ENCODE results near the gene MAPKAPK3. TPM values are rescaled to one million over a fixed set of nuclear protein-coding genes. Genes with fewer than 3 reads are reported as not detected.

MAPKAPK3 gene
- total and polyA plus RNA-seq, 2 of the 4 experiments (the other 2 are of a cell fraction), result 38.3 to 57.2 TPM

- Histone ChIP-seq H2BK20ac (ENCODE audit: low read depth, low read length) (no peak overlapping the region), H3K9me1 (ENCODE audit: insufficient read depth, low read length) (peaks cover 11% of the 10 kb centered on the region; the same call in 1 of the 2 replicates), H3K36me3 (ENCODE audit: control insufficient read depth, insufficient read depth, low read length) (peaks cover 58% of the 10 kb centered on the region; the same call in 1 of the 2 replicates), H4K5ac (ENCODE audit: low read depth, low read length) (no peak overlapping the region), H4K20me1 (ENCODE audit: insufficient read depth, low read length) (no peaks in the 10 kb centered on the region), H3K4me3 (ENCODE audit: insufficient read depth, low read depth, low read length) (no peak overlapping the region), H2AK5ac (ENCODE audit: low read depth, low read length) (no peak overlapping the region), H3K4ac (ENCODE audit: low read depth, low read length) (no peak overlapping the region), H3K4me2 (ENCODE audit: low read depth, low read length) (no peak overlapping the region), H3K23ac (ENCODE audit: low read depth, low read length) (no peak overlapping the region), H2AK9ac (replicated peaks; ENCODE audit: low read depth, low read length, poor library complexity) (no peak overlapping the region), H3K9me3 (ENCODE audit: control insufficient read depth, insufficient read depth, low read length) (no peaks in the 10 kb centered on the region), H4K8ac (ENCODE audit: low read depth in 2 of 2, low read length in 2 of 2) (no peak overlapping the region), H3K9ac (ENCODE audit: low read depth, low read length) (no peak overlapping the region), H2AFZ (replicated peaks; ENCODE audit: low read length, poor library complexity) (no peak overlapping the region), H2BK5ac (ENCODE audit: low read depth, low read length, poor library complexity, severe bottlenecking) (no peak overlapping the region), H2BK120ac (ENCODE audit: low read depth, low read length) (no peak overlapping the region), H3K27me3 (ENCODE audit: control insufficient read depth, insufficient read depth, low read length) (no peaks in the 10 kb centered on the region), H3K18ac (ENCODE audit: low read depth, low read length) (no peak overlapping the region), H4K91ac (ENCODE audit: insufficient read depth, low read depth, low read length) (no peak overlapping the region), H3K56ac (ENCODE audit: extremely low read depth, insufficient read depth, low read length) (no peak overlapping the region), H3K79me1 (ENCODE audit: low read depth in 1 of 2, low read length in 2 of 2) (peaks cover 0 to 5% of the 10 kb centered on the region in 2 experiments; a peak in 1 of 4 replicates), H3K4me1 (ENCODE audit: control insufficient read depth, insufficient read depth, low read length) (no peaks in the 10 kb centered on the region; the same call in 1 of the 2 replicates), H3K14ac (replicated peaks; ENCODE audit: low read depth, low read length) (no peak overlapping the region), H3K27ac (ENCODE audit: insufficient read depth, low read length) (no peak overlapping the region), H2BK15ac (ENCODE audit: low read depth, low read length) (no peak overlapping the region)
- intact Hi-C loops (cut with micrococcal nuclease) (no loop called here), dilution Hi-C loops (cut with HindIII; ENCODE audit: low sequenced_read_pairs, unreplicated experiment) (no loop called here), in situ Hi-C loops (cut with MboI; ENCODE audit: low sequenced_read_pairs) (no loop called here)
- no peak for ATAC-seq (ENCODE audit: low read depth)
- ChIA-PET POLR2A (ENCODE audit: unreplicated experiment) (no interaction called here), CTCF (interaction anchor here (1.1 kb wide), 1 partner anchor 39 kb away, joined by 4 read pairs; no protein-coding TSS in a partner anchor)
- WGBS, 2 experiments (ENCODE audit: extremely low coverage in 2 of 2, insufficient read length in 1 of 2), result no CpG with 5 or more reads among the region's 2 CpGs
- BruUV-seq (replicated peaks), result no TSS peak
- DNase-seq, result no peak
- TF ChIP-seq CEBPB (IDR thresholded peaks at IDR 0.05; ENCODE audit: low read depth, low read length), result no peak
- no peak for TF ChIP-seq FOS (IDR thresholded peaks at IDR 0.05; ENCODE audit: low read depth, low read length)
- TF ChIP-seq RFX5 (IDR thresholded peaks at IDR 0.05; ENCODE audit: low read depth, low read length), result no peak
- TF ChIP-seq RCOR1 (IDR thresholded peaks at IDR 0.05; ENCODE audit: insufficient replicate concordance, low read length), result no peak
- TF ChIP-seq BHLHE40 (IDR thresholded peaks at IDR 0.05; ENCODE audit: low read depth, low read length), result no peak
- TF ChIP-seq USF2 (IDR thresholded peaks at IDR 0.05; ENCODE audit: low read depth, low read length), result no peak
- no peak for TF ChIP-seq CHD1 (IDR thresholded peaks at IDR 0.05; ENCODE audit: low read depth, low read length)
- TF ChIP-seq MXI1 (IDR thresholded peaks at IDR 0.05; ENCODE audit: borderline replicate concordance, low read depth, low read length), result no peak
Observed at GRCh38 chr3:50577348-50577747, 39.6 kb upstream of the MAPKAPK3 start.

All from IMR-90 (cell line).